ENCODE measurements around the gene ABCB1. TPM values are rescaled to one million over a fixed set of nuclear protein-coding genes. Genes with fewer than 3 reads are reported as not detected.

ABCB1 gene
- total and polyA plus RNA-seq, 9 of the 15 experiments (the other 6 are each of a cell fraction or from before 2014, with no cell fraction given), result 0.03 to 0.86 (median 0.52) TPM

GRCh38 chr7:87510411-87510875 lies 90.2 kb downstream of the ABCB1 start (continued):
- TF ChIP-seq CREBBP (IDR thresholded peaks at IDR 0.05; ENCODE audit: low read depth, low read length) (no peak), CSDE1 (IDR thresholded peaks at IDR 0.05) (no peak)

- in situ Hi-C loops (cut with MboI), result no loop called here
Observed at GRCh38 chr7:87507446-87507845, 93.2 kb downstream of the ABCB1 start.

More at GRCh38 chr7:87507446-87507845, 93.2 kb downstream of the ABCB1 start:
- Histone ChIP-seq H3K36me3 (ENCODE audit: control insufficient read depth, insufficient read depth, low read length) (no peaks in the 10 kb centered on the region), H3K4me1 (replicated peaks in 1 of 2; ENCODE audit: control insufficient read depth in 2 of 2, insufficient read depth in 2 of 2, low read length in 2 of 2) (no peaks in the 10 kb centered on the region), H3K27me3 (ENCODE audit: control insufficient read depth in 2 of 2, insufficient read depth in 2 of 2, low read length in 2 of 2) (no peaks in the 10 kb centered on the region), H3K9ac (ENCODE audit: insufficient read depth in 1 of 2, low read depth in 2 of 2, low read length in 2 of 2) (no peak overlapping the region), H3K9me3 (replicated peaks; ENCODE audit: control insufficient read depth, insufficient read depth, low read depth, low read length) (no peaks in the 10 kb centered on the region), H4K20me1 (replicated peaks; ENCODE audit: control insufficient read depth, insufficient read depth, low read length) (no peaks in the 10 kb centered on the region), H3K4me3 (no peak overlapping the region), H3K79me2 (ENCODE audit: control insufficient read depth, insufficient read depth, low read length) (no peaks in the 10 kb centered on the region), H3K27ac (ENCODE audit: extremely low read depth, low read depth, low read length) (no peak overlapping the region), H3K9me1 (ENCODE audit: control insufficient read depth, insufficient read depth, low read length) (no peaks in the 10 kb centered on the region), H2AFZ (ENCODE audit: low read depth, low read length) (no peak overlapping the region), H3K4me2 (ENCODE audit: insufficient read depth, low read length) (no peak overlapping the region)
- no TSS peak for BruUV-seq (replicated peaks)
- ATAC-seq (peak; percentile 38; the same call in 1 of the 3 replicates), DNase-seq (ENCODE audit: extremely low read depth in 1 of 4, low spot score in 3 of 4) (no peak), FAIRE-seq (no peak)
- TF ChIP-seq ILK (tag; IDR thresholded peaks at IDR 0.05; ENCODE audit: borderline replicate concordance, low read depth), result no peak
- no peak for TF ChIP-seq ZNF347 (CRISPR knock-in tag; IDR thresholded peaks at IDR 0.05; ENCODE audit: low read depth)
- no peak for TF ChIP-seq ZNF311 (CRISPR knock-in tag; IDR thresholded peaks at IDR 0.05)
- TF ChIP-seq ZFP30 (CRISPR knock-in tag; IDR thresholded peaks at IDR 0.05; ENCODE audit: borderline replicate concordance), result no peak
- peak in 1 of 2 experiments; percentile 29; a peak in 2 of 4 replicates for TF ChIP-seq RAD21 (CRISPR knock-in tag; conservative IDR thresholded peaks at IDR 0.05 in 1 of 2, IDR thresholded peaks at IDR 0.05 in 1 of 2)
- no peak for TF ChIP-seq CC2D1A (IDR thresholded peaks at IDR 0.05)
- TF ChIP-seq CTCF (IDR thresholded peaks at IDR 0.05 in 2 of 3, conservative IDR thresholded peaks at IDR 0.05 in 1 of 3; ENCODE audit: insufficient read depth in 2 of 3, low read depth in 1 of 3, low read length in 3 of 3), result peak in 2 of 3 experiments; percentile 13 to 24; a peak in 1 of 6 replicates
- TF ChIP-seq TFAM (CRISPR knock-in tag; conservative IDR thresholded peaks at IDR 0.05), result no peak
- TF ChIP-seq TAF15 (IDR thresholded peaks at IDR 0.05; ENCODE audit: low read depth, low read length), result no peak
- WGBS (ENCODE audit: insufficient coverage, low coverage, missing lambda C conversion rate), result 3% methylated on average over 3 of the region's 3 CpGs
- CTCF ChIA-PET (ENCODE audit: low intra/inter-chr PET ratio), result interaction anchor here (0.6 kb wide), 2 partner anchors 288 to 673 kb away, joined by 3 to 5 read pairs; partner anchors contain the start of gene TMEM243
- intact Hi-C loops (cut with micrococcal nuclease), result loop anchor here (1.0 to 10.0 kb wide), 4 partner anchors 195 to 660 kb away; no protein-coding TSS in a partner anchor
- POLR2A ChIA-PET, result interaction anchor here (0.6 kb wide), 1 partner anchor 1415 kb away, joined by 3 read pairs; no protein-coding TSS in a partner anchor

Measured in K562 (cell line).